OCI-LY7 (cell line): ENCODE results near the gene TSPYL1. TPM values are rescaled to one million over a fixed set of nuclear protein-coding genes. Genes with fewer than 3 reads are reported as not detected.

Experiments
- BruUV-seq: library from RNA; stranded (reverse); fragments of 400-500 nt; replicated peaks from 2 replicates; lab custom pipeline; 2021; lab: Mats Ljungman, UMichigan
- CTCF ChIA-PET: fragments of 300-600 bp; sonication (Branson Sonifier 250); formaldehyde crosslinking; loops from one replicate; lab custom pipeline; 2022; ENCODE audit warnings: antibody characterized with exemption; ENCODE audit not compliant: unreplicated experiment; lab: Charles Lee
- POLR2A ChIA-PET: fragments of 300-600 bp; sonication (Branson Sonifier 250); formaldehyde crosslinking; loops from one replicate; lab custom pipeline; 2022; ENCODE audit warnings: antibody characterized with exemption; lab: Charles Lee
- DNase-seq: peaks from one replicate; pipeline ENCODE4 v3.0.0-alpha.2; 2015; ENCODE audit warnings: low spot score
- H2AFZ ChIP-seq: fragments of 200-600 bp; sonication (generic), shearing (Covaris generic); 2 replicates; pipeline ENCODE4 v1.6.1; 2014; ENCODE audit warnings: mild to moderate bottlenecking, antibody characterized with exemption, low read length, moderate library complexity
- H3K27ac ChIP-seq: fragments of 200-600 bp; sonication (generic); 2 replicates; pipeline ENCODE4 v1.5.1; 2014; ENCODE audit warnings: mixed run types, low read depth, mild to moderate bottlenecking, moderate library complexity, low read length, inconsistent platforms; ENCODE audit not compliant: poor library complexity, severe bottlenecking
- H3K36me3 ChIP-seq: fragments of 200-600 bp; sonication (generic); 2 replicates; pipeline ENCODE4 v1.6.1; 2014; ENCODE audit warnings: mild to moderate bottlenecking, antibody characterized with exemption, low read length, moderate library complexity, mixed read lengths; ENCODE audit not compliant: insufficient read depth
- H3K4me1 ChIP-seq: fragments of 200-600 bp; sonication (generic); 2 replicates; pipeline ENCODE4 v1.5.1; 2014; ENCODE audit warnings: mild to moderate bottlenecking, low read length; ENCODE audit not compliant: insufficient read depth, poor library complexity, severe bottlenecking
- H3K4me2 ChIP-seq: fragments of 200-600 bp; sonication (generic); 2 replicates; pipeline ENCODE4 v1.6.1; 2014; ENCODE audit warnings: mild to moderate bottlenecking, low read length
- H3K4me3 ChIP-seq: fragments of 200-600 bp; sonication (generic); 2 replicates; pipeline ENCODE4 v1.5.1; 2014; ENCODE audit warnings: mild to moderate bottlenecking, low read depth, low read length; ENCODE audit not compliant: poor library complexity, severe bottlenecking
- H3K79me2 ChIP-seq: fragments of 200-600 bp; sonication (generic); 2 replicates; pipeline ENCODE4 v1.6.1; 2016; ENCODE audit warnings: low read depth, mild to moderate bottlenecking, low read length, moderate library complexity, mixed read lengths; ENCODE audit not compliant: insufficient read depth
- H3K9me2 ChIP-seq: fragments of 200-600 bp; sonication (generic); 2 replicates; pipeline ENCODE4 v1.6.1; 2016; ENCODE audit warnings: mild to moderate bottlenecking, low read length, mixed read lengths; ENCODE audit not compliant: insufficient read depth
- H3K9me3 ChIP-seq: fragments of 200-600 bp; sonication (generic); 2 replicates; pipeline ENCODE4 v1.6.1; 2014; ENCODE audit warnings: mild to moderate bottlenecking, mixed run types, low read length, mixed read lengths
- H4K20me1 ChIP-seq: fragments of 200-600 bp; sonication (generic); 2 replicates; pipeline ENCODE4 v1.6.1; 2014; ENCODE audit warnings: mild to moderate bottlenecking, antibody characterized with exemption, low read length, moderate library complexity, mixed read lengths; ENCODE audit not compliant: insufficient read depth
- EZH2phosphoT487 ChIP-seq: fragments of 200-600 bp; sonication (generic); IDR thresholded peaks from 2 replicates; pipeline ENCODE4 v1.6.1; 2018; ENCODE audit warnings: low read depth, borderline replicate concordance, mild to moderate bottlenecking, mixed run types, antibody characterized with exemption, low read length, moderate library complexity, mixed read lengths
- intact Hi-C: fragments of 100-400 bp; cut with micrococcal nuclease; formaldehyde crosslinking; loops from one replicate; pipeline ENCODE4 v1.10.0; 2022; ENCODE audit not compliant: unreplicated experiment
- total RNA-seq, 2 experiments: library from RNA; depleted of rRNA in 1 of 2; stranded (reverse); fragments of >200 nt in 1 of 2; shearing (Covaris generic) in 1 of 2; gene quantifications; 2 replicates each; pipeline ENCODE4 v1.2.3, GENCODE V29; 2014 to 2022
- TF ChIP-seq, protein P1 (sequence below): fragments of 200-600 bp; sonication (generic); conservative IDR thresholded peaks from 2 replicates; pipeline ENCODE4 v1.5.1; 2014; ENCODE audit warnings: mild to moderate bottlenecking, antibody characterized with exemption, low read length, moderate library complexity, mixed read lengths

TSPYL1 gene
- total RNA-seq, 2 experiments from 2014 or later, result 32.8 to 50.3 TPM

DNA sequence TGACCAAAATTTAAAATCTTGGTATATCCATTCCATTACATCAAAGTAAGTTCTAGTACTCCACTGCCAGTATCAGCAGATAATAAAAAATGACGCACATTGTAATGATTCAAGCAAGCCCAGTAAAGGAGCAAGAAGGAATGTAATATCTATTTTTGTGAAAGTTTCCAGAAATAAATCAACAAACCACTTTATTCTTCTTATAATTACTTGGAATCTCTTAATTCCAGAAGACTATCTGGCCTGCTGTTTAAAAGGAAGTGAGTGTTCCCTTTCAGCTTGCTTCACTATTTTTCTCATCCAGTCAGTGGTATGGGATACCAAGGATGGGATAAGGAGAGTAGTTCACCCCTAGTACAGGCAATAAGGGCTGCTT is 48.8 kb upstream of the TSPYL1 start:
- no peak for DNase-seq
- Histone ChIP-seq H3K4me3 (no peak overlapping the region), H4K20me1 (no peaks in the 10 kb centered on the region), H3K9me3 (no peaks in the 10 kb centered on the region), H3K4me2 (no peak overlapping the region), H3K4me1 (no peaks in the 10 kb centered on the region), H2AFZ (no peak overlapping the region), H3K36me3 (no peaks in the 10 kb centered on the region), H3K27ac (no peak overlapping the region), H3K79me2 (no peaks in the 10 kb centered on the region), H3K9me2 (no peaks in the 10 kb centered on the region)
- BruUV-seq, result no TSS peak
- ChIA-PET CTCF (no interaction called here), POLR2A (interaction anchor here (0.6 to 1.8 kb wide), 2 partner anchors 21 to 25 kb away, joined by 3 to 4 read pairs; no protein-coding TSS in a partner anchor)
- intact Hi-C loops, result no loop called here
- TF ChIP-seq EZH2phosphoT487, result no peak
- TF ChIP-seq, protein P1, sequence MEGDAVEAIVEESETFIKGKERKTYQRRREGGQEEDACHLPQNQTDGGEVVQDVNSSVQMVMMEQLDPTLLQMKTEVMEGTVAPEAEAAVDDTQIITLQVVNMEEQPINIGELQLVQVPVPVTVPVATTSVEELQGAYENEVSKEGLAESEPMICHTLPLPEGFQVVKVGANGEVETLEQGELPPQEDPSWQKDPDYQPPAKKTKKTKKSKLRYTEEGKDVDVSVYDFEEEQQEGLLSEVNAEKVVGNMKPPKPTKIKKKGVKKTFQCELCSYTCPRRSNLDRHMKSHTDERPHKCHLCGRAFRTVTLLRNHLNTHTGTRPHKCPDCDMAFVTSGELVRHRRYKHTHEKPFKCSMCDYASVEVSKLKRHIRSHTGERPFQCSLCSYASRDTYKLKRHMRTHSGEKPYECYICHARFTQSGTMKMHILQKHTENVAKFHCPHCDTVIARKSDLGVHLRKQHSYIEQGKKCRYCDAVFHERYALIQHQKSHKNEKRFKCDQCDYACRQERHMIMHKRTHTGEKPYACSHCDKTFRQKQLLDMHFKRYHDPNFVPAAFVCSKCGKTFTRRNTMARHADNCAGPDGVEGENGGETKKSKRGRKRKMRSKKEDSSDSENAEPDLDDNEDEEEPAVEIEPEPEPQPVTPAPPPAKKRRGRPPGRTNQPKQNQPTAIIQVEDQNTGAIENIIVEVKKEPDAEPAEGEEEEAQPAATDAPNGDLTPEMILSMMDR, result no peak

DNA sequence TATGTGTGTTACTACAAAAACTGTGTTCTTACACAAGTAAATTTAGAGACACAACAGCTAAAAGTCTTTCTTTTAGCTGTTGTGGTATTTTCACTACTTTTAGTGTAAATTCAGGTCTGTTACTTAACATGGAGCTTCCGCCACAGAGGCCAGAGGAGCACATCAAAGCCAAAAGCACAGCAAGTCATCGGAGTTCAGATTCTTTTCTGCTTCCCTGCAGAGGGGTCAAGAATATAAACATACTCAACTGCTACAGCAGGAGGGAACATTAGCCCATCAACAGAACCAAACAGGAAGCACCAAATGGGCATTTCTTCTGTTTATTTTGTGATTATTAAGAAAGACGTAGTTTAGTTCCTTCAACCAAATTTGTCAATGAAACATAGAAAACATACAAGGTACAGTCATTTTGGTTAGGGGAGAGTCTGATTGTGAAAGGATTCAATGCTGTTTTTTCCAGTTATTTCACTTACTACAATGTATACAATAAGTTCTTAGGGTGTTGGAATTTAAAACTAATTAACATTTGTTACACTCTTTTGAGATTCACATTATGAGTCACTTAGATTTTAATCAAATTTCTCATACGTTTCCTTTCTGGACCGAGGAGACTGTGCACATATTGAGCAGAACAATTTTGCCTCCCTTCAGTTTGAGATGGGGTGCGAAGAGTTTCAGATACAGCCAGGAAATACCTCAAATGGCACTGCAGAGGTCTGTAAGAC is 48.2 kb upstream of the TSPYL1 start:
- Histone ChIP-seq H3K27ac (no peak overlapping the region), H3K79me2 (no peaks in the 10 kb centered on the region), H3K36me3 (no peaks in the 10 kb centered on the region), H3K9me3 (no peaks in the 10 kb centered on the region), H3K9me2 (no peaks in the 10 kb centered on the region), H3K4me1 (no peaks in the 10 kb centered on the region), H3K4me3 (no peak overlapping the region), H2AFZ (no peak overlapping the region), H4K20me1 (no peaks in the 10 kb centered on the region), H3K4me2 (no peak overlapping the region)
- intact Hi-C loops, result no loop called here
- no peak for DNase-seq
- ChIA-PET CTCF (no interaction called here), POLR2A (interaction anchor here (0.6 kb wide), 2 partner anchors 40 to 63 kb away, joined by 4 read pairs; no protein-coding TSS in a partner anchor)
- no TSS peak for BruUV-seq
- TF ChIP-seq, protein P1, result no peak
- TF ChIP-seq EZH2phosphoT487, result no peak

DNA sequence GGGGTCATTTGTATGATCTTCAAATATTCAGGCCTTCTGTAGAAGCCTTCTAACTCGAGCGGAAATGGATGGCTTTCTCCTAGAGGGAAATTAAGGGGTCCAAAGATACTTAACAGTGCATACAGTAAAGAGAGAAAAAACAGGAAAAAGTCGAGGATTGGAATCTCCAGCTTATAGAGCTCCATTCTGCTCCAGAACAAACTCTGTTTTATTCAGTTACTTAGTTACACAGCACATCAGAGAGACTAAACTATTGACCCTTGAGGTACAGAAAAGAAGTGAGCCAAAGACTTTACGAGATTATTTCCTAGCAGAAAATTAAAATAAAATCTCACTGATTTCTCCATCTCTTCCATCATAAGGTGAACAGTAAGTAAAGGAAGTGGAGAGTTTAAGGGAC is 47.3 kb upstream of the TSPYL1 start:
- Histone ChIP-seq H3K36me3 (no peaks in the 10 kb centered on the region), H3K4me1 (no peaks in the 10 kb centered on the region), H3K27ac (no peak overlapping the region), H3K9me2 (no peaks in the 10 kb centered on the region), H3K79me2 (no peaks in the 10 kb centered on the region), H2AFZ (no peak overlapping the region), H3K9me3 (no peaks in the 10 kb centered on the region), H3K4me2 (no peak overlapping the region), H3K4me3 (no peak overlapping the region), H4K20me1 (no peaks in the 10 kb centered on the region)
- TF ChIP-seq, protein P1, result no peak
- TF ChIP-seq EZH2phosphoT487, result no peak
- POLR2A ChIA-PET, result interaction anchor here (0.6 kb wide), 1 partner anchor 41 kb away, joined by 4 read pairs; no protein-coding TSS in a partner anchor
- no TSS peak for BruUV-seq
- intact Hi-C loops, result no loop called here
- CTCF ChIA-PET, result no interaction called here
- no peak for DNase-seq
